ENCODE measurements around the gene AKAP7.

Gene AKAP7

DNA sequence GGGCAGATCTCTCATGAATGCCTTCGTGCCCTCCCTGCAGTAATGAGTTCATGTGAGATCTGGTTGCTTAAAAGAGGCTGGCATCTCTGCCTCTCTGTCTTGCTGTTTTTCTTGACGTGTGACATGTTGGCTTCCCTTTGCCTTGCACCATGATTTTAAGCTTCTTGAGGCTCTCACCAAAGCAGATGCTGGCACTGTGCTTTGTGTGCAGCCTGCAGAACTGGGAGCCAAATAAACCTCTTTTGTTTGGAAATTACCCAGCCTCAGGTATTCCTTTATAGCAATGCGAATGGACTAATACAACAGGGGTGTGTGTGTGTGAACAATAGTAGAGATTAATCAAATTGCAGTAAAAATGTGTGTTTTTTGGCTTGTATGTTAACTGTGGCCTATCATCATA lies 8.1 kb downstream of the AKAP7 start:
- DNase-seq (ENCODE audit: low read depth): no peak
- TF ChIP-seq, protein P1, sequence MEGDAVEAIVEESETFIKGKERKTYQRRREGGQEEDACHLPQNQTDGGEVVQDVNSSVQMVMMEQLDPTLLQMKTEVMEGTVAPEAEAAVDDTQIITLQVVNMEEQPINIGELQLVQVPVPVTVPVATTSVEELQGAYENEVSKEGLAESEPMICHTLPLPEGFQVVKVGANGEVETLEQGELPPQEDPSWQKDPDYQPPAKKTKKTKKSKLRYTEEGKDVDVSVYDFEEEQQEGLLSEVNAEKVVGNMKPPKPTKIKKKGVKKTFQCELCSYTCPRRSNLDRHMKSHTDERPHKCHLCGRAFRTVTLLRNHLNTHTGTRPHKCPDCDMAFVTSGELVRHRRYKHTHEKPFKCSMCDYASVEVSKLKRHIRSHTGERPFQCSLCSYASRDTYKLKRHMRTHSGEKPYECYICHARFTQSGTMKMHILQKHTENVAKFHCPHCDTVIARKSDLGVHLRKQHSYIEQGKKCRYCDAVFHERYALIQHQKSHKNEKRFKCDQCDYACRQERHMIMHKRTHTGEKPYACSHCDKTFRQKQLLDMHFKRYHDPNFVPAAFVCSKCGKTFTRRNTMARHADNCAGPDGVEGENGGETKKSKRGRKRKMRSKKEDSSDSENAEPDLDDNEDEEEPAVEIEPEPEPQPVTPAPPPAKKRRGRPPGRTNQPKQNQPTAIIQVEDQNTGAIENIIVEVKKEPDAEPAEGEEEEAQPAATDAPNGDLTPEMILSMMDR (IDR thresholded peaks at IDR 0.05; ENCODE audit: control insufficient read depth, insufficient read depth, low read depth, low read length, missing control alignments): no peak
- H3K4me3 ChIP-seq (ENCODE audit: control insufficient read depth, low read depth, low read length): no peak overlapping the region

- no peak overlapping the region for H3K4me3 ChIP-seq (ENCODE audit: control insufficient read depth, low read depth, low read length)
- DNase-seq (ENCODE audit: low read depth): no peak
- TF ChIP-seq, protein P1 (IDR thresholded peaks at IDR 0.05; ENCODE audit: control insufficient read depth, insufficient read depth, low read depth, low read length, missing control alignments): no peak
These were observed 11.6 kb downstream of the AKAP7 start for GRCh38 chr6:131146865-131147264.

- no peak overlapping the region for H3K4me3 ChIP-seq (ENCODE audit: control insufficient read depth, low read depth, low read length)
- no peak for DNase-seq (ENCODE audit: low read depth)
- TF ChIP-seq, protein P1 (IDR thresholded peaks at IDR 0.05; ENCODE audit: control insufficient read depth, insufficient read depth, low read depth, low read length, missing control alignments): no peak
These were observed 21.1 kb downstream of the AKAP7 start for GRCh38 chr6:131156411-131156810.

GRCh38 chr6:131159578-131159977 lies 24.3 kb downstream of the AKAP7 start:
- DNase-seq (ENCODE audit: low read depth): no peak
- TF ChIP-seq, protein P1 (IDR thresholded peaks at IDR 0.05; ENCODE audit: control insufficient read depth, insufficient read depth, low read depth, low read length, missing control alignments): no peak
- no peak overlapping the region for H3K4me3 ChIP-seq (ENCODE audit: control insufficient read depth, low read depth, low read length)

DNA sequence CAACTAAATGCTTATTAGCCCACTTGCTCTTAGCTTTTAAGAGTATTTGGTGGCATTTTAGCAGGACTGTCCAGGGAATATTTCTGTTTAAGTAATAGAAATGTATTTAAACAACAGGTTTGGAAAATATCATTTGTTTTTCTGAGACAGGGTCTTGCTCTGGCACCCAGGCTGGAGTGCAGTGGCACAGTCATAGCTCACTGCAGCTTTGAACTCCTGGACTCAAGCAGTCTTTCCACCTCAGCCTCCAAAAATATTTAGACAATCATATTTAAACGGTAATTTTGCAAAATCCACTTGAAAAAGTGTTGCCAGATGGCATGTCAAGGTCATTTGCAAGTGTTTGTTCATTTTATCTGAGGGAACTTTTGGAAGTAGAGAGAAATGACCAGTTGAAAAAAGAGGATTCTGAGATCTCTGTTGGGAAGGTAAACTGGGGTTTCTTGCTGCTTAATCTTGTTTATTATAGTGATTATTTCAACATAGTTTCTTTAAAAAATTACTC lies 25.0 kb downstream of the AKAP7 start:
- DNase-seq (ENCODE audit: low read depth): no peak
- TF ChIP-seq, protein P1 (IDR thresholded peaks at IDR 0.05; ENCODE audit: control insufficient read depth, insufficient read depth, low read depth, low read length, missing control alignments): no peak
- H3K4me3 ChIP-seq (ENCODE audit: control insufficient read depth, low read depth, low read length): no peak overlapping the region

DNA sequence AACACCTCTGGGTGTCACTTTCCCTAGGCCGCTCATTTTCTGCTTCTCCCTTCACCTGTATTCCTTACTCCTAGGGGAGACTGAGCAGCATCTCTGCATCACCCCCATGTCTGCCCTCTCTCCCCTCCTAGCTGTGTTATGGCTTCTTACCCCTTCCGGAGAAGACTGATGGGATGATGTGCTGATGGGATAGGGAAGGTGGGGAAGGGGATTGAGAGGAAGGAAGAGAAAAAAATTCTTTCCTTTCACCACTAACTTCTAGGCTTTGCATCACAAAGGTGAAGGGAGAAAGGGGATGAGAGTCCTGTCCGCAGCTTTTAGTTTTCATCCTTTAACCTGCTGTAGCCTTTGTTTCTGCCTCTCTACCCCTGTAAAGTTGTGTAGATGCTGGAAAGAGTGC lies 26.7 kb downstream of the AKAP7 start:
- DNase-seq (ENCODE audit: low read depth): no peak
- TF ChIP-seq, protein P1 (IDR thresholded peaks at IDR 0.05; ENCODE audit: control insufficient read depth, insufficient read depth, low read depth, low read length, missing control alignments): no peak
- H3K4me3 ChIP-seq (ENCODE audit: control insufficient read depth, low read depth, low read length): no peak overlapping the region

- H3K4me3 ChIP-seq (ENCODE audit: control insufficient read depth, low read depth, low read length): no peak overlapping the region
- no peak for DNase-seq (ENCODE audit: low read depth)
- TF ChIP-seq, protein P1 (IDR thresholded peaks at IDR 0.05; ENCODE audit: control insufficient read depth, insufficient read depth, low read depth, low read length, missing control alignments): no peak
These were observed 28.6 kb downstream of the AKAP7 start for GRCh38 chr6:131163886-131164285.
